GM12801 (cell line): ENCODE data around the gene TNFRSF6B.

Experiments
- TF ChIP-seq, protein P1 (sequence below): IDR thresholded peaks from one replicate; pipeline ENCODE4 v1.5.1; 2011; ENCODE audit warnings: control low read depth; ENCODE audit not compliant: insufficient read length; ENCODE audit errors: extremely low read depth

Gene TNFRSF6B

DNA sequence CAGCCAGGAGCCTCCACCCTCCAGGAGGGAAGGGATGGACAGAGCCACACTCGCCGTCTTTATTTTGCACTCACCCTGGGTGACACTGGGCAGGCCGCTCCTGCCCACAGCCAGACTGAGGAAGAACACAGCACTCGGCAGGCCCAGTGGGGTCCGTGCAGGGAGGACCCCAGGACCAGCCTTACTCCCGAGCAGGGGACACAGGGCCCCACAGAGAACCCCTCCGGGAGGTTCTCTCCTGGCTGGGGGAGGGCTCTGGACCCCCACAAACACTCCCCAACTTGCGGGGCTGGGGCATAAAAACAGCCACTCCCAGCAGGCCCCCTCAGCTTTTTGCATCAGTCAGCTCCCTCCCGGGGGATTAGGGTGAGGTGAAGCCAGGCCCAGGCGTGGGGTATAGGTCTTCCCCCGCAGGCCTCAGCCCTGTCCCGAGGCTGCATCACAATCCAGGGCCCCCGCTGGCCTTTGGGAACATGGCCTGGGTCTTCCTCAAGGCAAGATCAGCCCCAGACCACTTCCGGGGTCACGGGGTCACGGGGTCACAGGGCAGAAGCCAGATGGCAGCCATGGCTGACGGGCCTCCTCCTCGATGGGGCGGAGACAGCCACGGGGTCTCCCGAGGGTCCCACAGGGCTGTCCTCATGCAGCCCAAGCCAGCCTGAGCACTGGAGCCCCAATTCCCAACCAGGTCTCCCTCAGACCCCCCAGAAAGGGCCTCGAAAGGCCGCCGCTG is 3.2 kb downstream of the TNFRSF6B start:
- TF ChIP-seq, protein P1, sequence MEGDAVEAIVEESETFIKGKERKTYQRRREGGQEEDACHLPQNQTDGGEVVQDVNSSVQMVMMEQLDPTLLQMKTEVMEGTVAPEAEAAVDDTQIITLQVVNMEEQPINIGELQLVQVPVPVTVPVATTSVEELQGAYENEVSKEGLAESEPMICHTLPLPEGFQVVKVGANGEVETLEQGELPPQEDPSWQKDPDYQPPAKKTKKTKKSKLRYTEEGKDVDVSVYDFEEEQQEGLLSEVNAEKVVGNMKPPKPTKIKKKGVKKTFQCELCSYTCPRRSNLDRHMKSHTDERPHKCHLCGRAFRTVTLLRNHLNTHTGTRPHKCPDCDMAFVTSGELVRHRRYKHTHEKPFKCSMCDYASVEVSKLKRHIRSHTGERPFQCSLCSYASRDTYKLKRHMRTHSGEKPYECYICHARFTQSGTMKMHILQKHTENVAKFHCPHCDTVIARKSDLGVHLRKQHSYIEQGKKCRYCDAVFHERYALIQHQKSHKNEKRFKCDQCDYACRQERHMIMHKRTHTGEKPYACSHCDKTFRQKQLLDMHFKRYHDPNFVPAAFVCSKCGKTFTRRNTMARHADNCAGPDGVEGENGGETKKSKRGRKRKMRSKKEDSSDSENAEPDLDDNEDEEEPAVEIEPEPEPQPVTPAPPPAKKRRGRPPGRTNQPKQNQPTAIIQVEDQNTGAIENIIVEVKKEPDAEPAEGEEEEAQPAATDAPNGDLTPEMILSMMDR = no peak

DNA sequence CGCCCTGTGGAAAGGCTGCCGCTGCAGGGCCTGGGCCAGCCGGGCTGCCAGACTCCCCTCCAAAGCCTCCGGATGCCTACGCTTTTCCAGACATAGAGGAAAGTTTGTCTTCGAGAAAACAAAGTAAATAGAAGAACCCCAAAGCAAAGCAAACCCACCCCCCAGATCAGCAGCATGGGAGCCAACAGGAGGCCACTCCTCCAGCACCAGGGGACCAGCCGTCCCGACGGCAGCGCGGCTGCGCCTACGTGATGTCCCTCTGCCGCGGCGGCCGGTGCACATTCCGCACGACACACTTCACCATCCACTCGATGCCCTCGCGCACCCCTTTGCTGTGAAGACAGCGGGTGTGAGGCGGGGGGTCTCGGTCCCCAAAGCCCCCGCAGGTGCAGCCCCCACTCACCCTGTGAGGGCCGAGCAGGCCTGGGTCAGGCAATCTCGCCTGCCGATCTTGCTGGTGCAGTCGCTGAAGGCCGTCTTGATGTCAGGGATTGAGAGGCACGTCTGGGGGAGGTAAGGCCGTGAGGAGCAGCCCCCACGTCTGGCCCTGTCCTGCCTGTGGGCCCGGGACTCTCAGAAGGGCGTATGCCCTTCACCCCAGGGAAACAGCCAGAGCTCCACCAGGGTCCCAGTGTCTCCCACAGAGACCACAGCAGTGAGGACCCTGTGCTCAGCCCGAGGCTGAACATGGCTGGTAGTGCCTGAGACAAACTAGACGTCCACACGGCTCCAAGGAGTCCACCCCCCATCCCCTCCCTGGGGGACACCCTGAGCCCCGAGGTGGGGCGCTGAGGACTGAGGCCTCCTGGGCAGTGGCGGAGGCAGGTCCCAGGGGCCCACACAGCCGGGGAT is 4.0 kb downstream of the TNFRSF6B start:
- TF ChIP-seq, protein P1 = no peak

DNA sequence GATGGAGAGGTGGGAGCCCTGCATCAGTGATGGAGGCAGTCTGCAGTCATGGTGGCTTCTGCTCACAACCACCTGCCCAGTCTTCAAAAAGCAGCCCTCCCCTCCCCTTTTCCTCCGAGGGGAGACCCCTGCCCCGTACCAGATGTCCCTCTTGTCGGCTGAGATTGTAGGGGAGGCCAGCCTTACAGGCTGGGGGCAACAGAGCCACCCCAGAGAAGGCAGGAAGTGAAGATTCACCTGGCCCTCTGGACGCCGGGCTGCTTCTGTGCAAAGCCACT is 4.5 kb downstream of the TNFRSF6B start:
- TF ChIP-seq, protein P1 = no peak

DNA sequence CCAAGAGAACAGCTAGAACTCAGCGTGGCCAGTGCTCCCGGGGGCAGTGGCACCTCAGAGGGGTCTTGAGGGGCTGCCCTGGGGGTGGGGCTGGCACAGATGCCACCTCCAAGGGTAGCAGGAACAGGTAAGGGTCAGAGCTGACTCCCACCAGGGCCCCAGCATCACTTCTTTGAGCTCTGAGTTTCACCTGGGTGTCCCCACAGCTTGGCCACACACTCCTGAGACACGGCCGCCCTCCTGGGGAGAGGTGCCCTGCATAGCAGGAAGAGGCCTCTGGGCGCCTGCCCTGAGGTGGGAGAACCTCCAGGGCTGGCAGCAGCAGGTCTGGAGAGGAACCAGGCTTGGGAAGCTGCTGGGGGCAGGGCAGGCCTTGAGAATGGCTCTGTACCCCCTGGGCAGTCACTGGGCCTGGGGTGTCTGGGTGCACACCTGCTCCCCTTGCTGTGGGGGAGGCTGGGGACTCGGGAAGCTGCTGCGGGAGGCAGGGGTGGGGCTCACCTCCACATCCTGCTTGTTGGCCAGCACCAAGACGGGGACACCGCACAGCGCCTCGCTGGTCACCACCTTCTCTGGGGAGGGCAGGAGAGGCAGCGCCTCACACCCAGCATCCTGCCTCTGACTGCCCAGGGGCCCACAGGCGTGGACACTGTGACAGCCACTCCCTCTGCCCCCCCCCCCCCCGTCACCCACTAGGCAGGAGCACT is 5.0 kb downstream of the TNFRSF6B start:
- TF ChIP-seq, protein P1 = no peak

DNA sequence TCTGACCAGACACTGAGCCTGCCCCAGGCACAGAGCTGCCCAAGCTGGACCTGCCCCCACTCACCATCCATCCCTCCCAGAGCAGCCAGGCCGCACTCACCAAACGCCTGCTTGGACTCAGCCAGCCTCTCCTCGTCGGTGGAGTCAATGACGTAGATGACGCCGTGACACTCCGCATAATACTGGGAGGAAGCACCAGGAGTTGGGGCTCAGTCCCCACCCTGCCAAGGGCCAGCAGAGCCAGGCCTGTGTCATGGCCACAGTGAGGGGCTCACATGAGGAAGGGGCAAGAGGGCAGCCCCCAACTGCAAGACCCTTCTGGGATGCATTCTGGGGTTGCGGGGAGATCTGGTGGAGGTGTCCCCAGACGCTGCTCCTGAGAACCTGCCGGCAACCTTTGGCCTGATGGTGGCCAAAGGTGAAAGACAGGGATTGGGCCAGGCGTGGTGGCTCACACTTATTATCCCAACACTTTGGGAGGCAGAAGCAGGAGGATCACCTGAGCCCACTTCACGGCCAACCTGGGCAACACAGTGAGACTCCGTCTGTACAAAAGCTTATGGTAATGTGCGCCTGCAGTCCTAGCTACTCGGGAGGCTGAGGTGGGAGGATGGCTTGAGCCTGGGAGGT is 5.7 kb downstream of the TNFRSF6B start:
- TF ChIP-seq, protein P1 = no peak

DNA sequence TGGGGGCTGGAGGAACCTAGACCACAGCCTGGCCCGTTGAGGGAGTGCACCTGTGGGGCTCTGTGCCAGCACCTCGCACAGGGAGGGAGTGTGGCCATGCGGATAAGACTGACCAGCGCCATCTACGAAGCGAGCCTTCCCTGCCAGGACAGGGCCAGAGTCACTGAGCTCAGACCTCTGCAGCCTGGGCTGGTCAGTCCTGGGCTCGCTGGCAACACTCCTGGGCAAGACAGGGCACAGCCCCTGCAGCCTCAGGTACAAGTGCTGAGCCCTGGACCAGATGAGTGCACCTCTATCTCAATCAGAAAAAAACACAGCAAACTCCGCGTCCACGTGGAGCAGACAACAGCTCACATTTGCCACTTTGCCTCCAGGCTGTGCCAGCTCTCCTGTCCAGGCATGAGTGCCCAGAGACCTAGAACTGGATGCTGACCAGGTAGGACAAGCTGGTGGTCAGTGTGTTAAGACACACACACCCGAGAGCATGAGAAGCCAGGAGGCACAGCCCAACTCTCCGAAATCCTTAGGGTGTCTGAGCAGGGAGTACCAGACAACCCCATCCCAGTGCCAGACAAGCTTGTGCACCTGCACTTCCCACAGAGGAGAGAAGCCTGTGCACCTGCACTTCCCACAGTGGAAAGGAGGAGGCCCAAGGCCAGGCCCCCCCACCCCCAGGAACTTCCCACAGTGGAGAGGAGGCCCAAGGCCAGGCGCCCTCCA is 6.5 kb downstream of the TNFRSF6B start:
- TF ChIP-seq, protein P1 = no peak

DNA sequence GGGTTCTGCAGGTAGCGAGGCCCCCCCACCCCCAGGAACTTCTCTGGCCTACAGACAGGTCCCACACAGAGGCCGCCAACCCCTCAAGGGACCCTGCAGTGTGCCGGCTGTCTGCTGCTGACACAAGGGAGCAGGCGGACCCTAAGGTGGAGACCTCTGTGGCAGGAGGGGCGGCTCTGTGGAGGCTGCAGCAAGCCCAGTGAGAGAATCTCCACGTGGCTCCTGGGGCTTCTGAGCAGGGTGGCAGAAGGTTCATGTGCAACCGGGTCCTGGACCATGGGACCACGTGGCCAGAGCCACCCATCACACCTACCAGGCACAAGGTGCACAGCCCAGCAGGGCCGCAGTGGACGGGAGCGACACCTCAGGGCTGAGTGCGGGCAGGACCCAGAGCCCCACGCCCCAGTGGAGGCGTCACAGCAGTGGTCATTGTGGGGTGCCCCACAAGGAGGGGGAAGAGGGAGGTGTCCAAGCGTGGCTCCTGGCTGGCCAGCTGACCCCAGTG is 7.1 kb downstream of the TNFRSF6B start:
- TF ChIP-seq, protein P1 = no peak
